GM23338 (cell line): ENCODE data around the gene RASL12. TPM values are rescaled to one million over a fixed set of nuclear protein-coding genes. Genes with fewer than 3 reads are reported as not detected.

Experiments
- ATAC-seq: fragments of 200-7000 bp; cut with Tn5 transposase; 3 replicates; pipeline ENCODE4 v1.9.1; 2020
- DNase-seq: peaks from one replicate; pipeline ENCODE4 v3.0.0-alpha.2; 2015; ENCODE audit warnings: low spot score
- H2AFZ ChIP-seq: fragments of 200-600 bp; sonication (generic); 2 replicates; pipeline ENCODE4 v1.8.0; 2016; ENCODE audit warnings: antibody characterized with exemption, mild to moderate bottlenecking, moderate library complexity
- H3F3A ChIP-seq: fragments of 200-600 bp; sonication (generic); replicated peaks from 2 replicates; pipeline ENCODE4 v1.8.0; 2017; ENCODE audit warnings: antibody characterized with exemption, mixed run types, low read depth
- H3K27ac ChIP-seq: fragments of 200-600 bp; sonication (generic); 2 replicates; pipeline ENCODE4 v1.6.1; 2016; ENCODE audit warnings: low read depth
- H3K27me3 ChIP-seq: fragments of 200-600 bp; sonication (generic); 2 replicates; pipeline ENCODE4 v1.8.0; 2016; ENCODE audit warnings: mild to moderate bottlenecking, mixed run types, moderate library complexity; ENCODE audit not compliant: insufficient read depth
- H3K36me3 ChIP-seq: fragments of 200-600 bp; sonication (generic); 2 replicates; pipeline ENCODE4 v1.8.0; 2016; ENCODE audit warnings: mild to moderate bottlenecking; ENCODE audit not compliant: insufficient read depth
- H3K4me1 ChIP-seq: fragments of 200-600 bp; sonication (generic); 2 replicates; pipeline ENCODE4 v1.8.0; 2016; ENCODE audit warnings: mild to moderate bottlenecking, moderate library complexity; ENCODE audit not compliant: insufficient read depth
- H3K4me2 ChIP-seq: fragments of 200-600 bp; sonication (generic); 2 replicates; pipeline ENCODE4 v1.7.1; 2017; ENCODE audit warnings: mixed run types
- H3K4me3 ChIP-seq: fragments of 200-600 bp; sonication (generic); 2 replicates; pipeline ENCODE4 v1.6.1; 2016; ENCODE audit warnings: mixed run types
- H3K79me2 ChIP-seq: fragments of 200-600 bp; sonication (generic); replicated peaks from 2 replicates; pipeline ENCODE4 v1.8.0; 2017; ENCODE audit warnings: mild to moderate bottlenecking; ENCODE audit not compliant: insufficient read depth
- H3K9me2 ChIP-seq: fragments of 200-600 bp; sonication (generic); 2 replicates; pipeline ENCODE4 v1.8.0; 2017; ENCODE audit not compliant: insufficient read depth
- H4K20me1 ChIP-seq: fragments of 200-600 bp; sonication (generic); replicated peaks from 2 replicates; pipeline ENCODE4 v1.8.0; 2017; ENCODE audit warnings: mild to moderate bottlenecking; ENCODE audit not compliant: insufficient read depth
- H3K27ac Mint-ChIP-seq: 2 replicates; pipeline ENCODE4 v1.8.0; 2020; ENCODE audit warnings: inconsistent platforms, mild to moderate bottlenecking, moderate library complexity, mixed read lengths
- H3K27me3 Mint-ChIP-seq: 3 replicates; pipeline ENCODE4 v1.8.0; 2022; ENCODE audit warnings: low read depth, mild to moderate bottlenecking, moderate library complexity, mixed read lengths, inconsistent platforms; ENCODE audit not compliant: insufficient read depth, poor library complexity
- H3K36me3 Mint-ChIP-seq: 3 replicates; pipeline ENCODE4 v1.8.0; 2021; ENCODE audit warnings: low read depth, mild to moderate bottlenecking, inconsistent platforms, moderate library complexity, mixed read lengths
- H3K4me1 Mint-ChIP-seq: 3 replicates; pipeline ENCODE4 v1.8.0; 2020; ENCODE audit warnings: mild to moderate bottlenecking, inconsistent platforms, mixed read lengths
- H3K4me3 Mint-ChIP-seq: 3 replicates; pipeline ENCODE4 v1.8.0; 2021; ENCODE audit warnings: moderate library complexity, mild to moderate bottlenecking, inconsistent platforms, mixed read lengths
- H3K9me3 Mint-ChIP-seq: 3 replicates; pipeline ENCODE4 v1.8.0; 2020; ENCODE audit warnings: moderate library complexity, mild to moderate bottlenecking, inconsistent platforms, mixed read lengths
- ETS1 ChIP-seq: IDR thresholded peaks from 2 replicates; pipeline ENCODE4 v1.6.1; 2016; ENCODE audit warnings: antibody characterized with exemption
- EZH2 ChIP-seq: fragments of 200-600 bp; sonication (generic); IDR thresholded peaks from one replicate; pipeline ENCODE4 v1.8.0; 2017; ENCODE audit warnings: antibody characterized with exemption, mild to moderate bottlenecking, low read depth; ENCODE audit not compliant: unreplicated experiment
- EZH2phosphoT487 ChIP-seq: fragments of 200-600 bp; sonication (generic); IDR thresholded peaks from one replicate; pipeline ENCODE4 v1.8.1; 2018; ENCODE audit warnings: antibody characterized with exemption; ENCODE audit not compliant: unreplicated experiment
- JUNB ChIP-seq: IDR thresholded peaks from one replicate; pipeline ENCODE4 v1.6.1; 2016; ENCODE audit warnings: antibody characterized with exemption; ENCODE audit not compliant: unreplicated experiment
- POLR2AphosphoS5 ChIP-seq: IDR thresholded peaks from 2 replicates; pipeline ENCODE4 v1.6.1; 2016; ENCODE audit warnings: antibody characterized with exemption, low read depth
- REST ChIP-seq: IDR thresholded peaks from one replicate; pipeline ENCODE4 v1.6.1; 2018; ENCODE audit warnings: antibody characterized with exemption; ENCODE audit not compliant: unreplicated experiment
- STAT1 ChIP-seq: IDR thresholded peaks from one replicate; pipeline ENCODE4 v1.6.1; 2016; ENCODE audit warnings: antibody characterized with exemption; ENCODE audit not compliant: unreplicated experiment
- ZNF114 ChIP-seq: fragments of 250-450 bp; sonication (Bioruptor Pico); IDR thresholded peaks from 2 replicates; pipeline ENCODE4 v1.5.0; 2020; ENCODE audit warnings: mild to moderate bottlenecking, moderate library complexity
- ZNF331 ChIP-seq: fragments of 250-450 bp; sonication (Bioruptor Pico); IDR thresholded peaks from 2 replicates; pipeline ENCODE4 v1.5.0; 2020; ENCODE audit warnings: low read depth, mild to moderate bottlenecking, moderate library complexity
- ZNF462 ChIP-seq: fragments of 250-450 bp; sonication (Bioruptor Pico); IDR thresholded peaks from 2 replicates; pipeline ENCODE4 v1.5.0; 2020; ENCODE audit warnings: mild to moderate bottlenecking, moderate library complexity
- polyA plus RNA-seq: library from polyadenylated mRNA; unstranded; fragments of >200 nt; fragmentation: Nextera tagmentation; extraction: Ambion mirVana; gene quantifications from 2 replicates; pipeline ENCODE4 v1.2.1, GENCODE V29; 2016
- total RNA-seq: library from RNA; depleted of rRNA; stranded (reverse); fragments of >200 nt; shearing (Covaris generic); gene quantifications from 2 replicates; pipeline ENCODE4 v1.2.3, GENCODE V29; 2014

RASL12 gene
- total and polyA plus RNA-seq, 2 experiments from 2014 or later, result 4.5 to 27.7 TPM

DNA sequence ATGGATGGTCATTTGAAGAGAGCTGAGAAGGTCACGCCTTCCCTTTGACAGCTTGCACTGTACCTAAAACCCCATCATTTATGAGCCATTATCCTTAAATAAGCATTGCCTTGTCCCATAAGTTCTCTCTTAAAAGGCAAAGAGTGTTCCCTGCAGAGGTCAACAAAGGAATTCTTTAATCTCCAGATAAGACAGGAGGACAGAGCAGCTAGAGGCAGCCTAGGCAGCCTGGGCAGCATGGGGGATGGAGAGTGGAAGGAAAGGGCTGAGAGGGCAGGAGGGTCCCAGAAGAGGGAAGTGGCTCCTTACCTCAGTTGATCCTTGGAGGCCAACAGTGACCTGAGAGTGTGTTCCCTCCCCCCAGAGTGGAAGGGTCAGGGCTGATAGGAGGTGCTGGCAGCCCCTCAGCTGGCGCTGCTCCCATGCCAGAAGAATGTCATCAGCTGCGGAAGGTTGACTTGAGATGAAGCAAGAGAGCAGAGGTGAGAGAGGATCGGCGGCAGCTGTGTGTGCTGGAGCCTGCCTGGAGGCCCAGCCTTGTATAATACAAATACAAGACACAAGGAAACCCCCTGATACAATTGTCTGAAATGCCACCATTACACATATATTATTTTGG lies 21.5 kb upstream of the RASL12 start:
- TF ChIP-seq STAT1 (no peak), EZH2phosphoT487 (no peak), POLR2AphosphoS5 (no peak), ZNF331 (no peak), ZNF114 (CRISPR knock-in tag) (no peak), EZH2 (no peak), JUNB (no peak), REST (no peak), ZNF462 (CRISPR knock-in tag) (no peak), ETS1 (no peak)
- no peaks in the 10 kb centered on the region for H3K36me3 ChIP-seq
- no peak overlapping the region for H3K4me2 ChIP-seq
- H3K9me2 ChIP-seq, result no peaks in the 10 kb centered on the region
- H4K20me1 ChIP-seq, result no peaks in the 10 kb centered on the region
- no peaks in the 10 kb centered on the region for H3K27me3 ChIP-seq
- H3K4me1 Mint-ChIP-seq, result peaks cover 35% of the 10 kb centered on the region
- H2AFZ ChIP-seq, result no peak overlapping the region
- no peak overlapping the region for H3K4me3 ChIP-seq
- no peaks in the 10 kb centered on the region for H3K9me3 Mint-ChIP-seq
- peaks cover 15% of the 10 kb centered on the region for H3K4me1 ChIP-seq
- H3K27ac ChIP-seq, result no peak overlapping the region
- H3K27me3 Mint-ChIP-seq, result peaks cover 13% of the 10 kb centered on the region
- H3K79me2 ChIP-seq, result no peaks in the 10 kb centered on the region
- H3K4me3 Mint-ChIP-seq, result no peak overlapping the region
- H3F3A ChIP-seq, result 0 out of 2 replicates have a peak, but pooled peaks cover 3% of the 10 kb centered on the region
- H3K27ac Mint-ChIP-seq, result no peak overlapping the region
- DNase-seq (no peak), ATAC-seq (no peak)
- H3K36me3 Mint-ChIP-seq, result no peaks in the 10 kb centered on the region
